Muscle layer of duodenum (tissue), 2 donors: ENCODE results near the gene WAC.
"Not testable (repeated sequence)": the region's sequence is repeated elsewhere in the genome, so short reads cannot be mapped to it uniquely, and the experiment has no call there.

ENCODE experiments used
- H3K27ac ChIP-seq: one replicate; pipeline ENCODE4 v1.7.0; 2013; ENCODE audit warnings: mild to moderate bottlenecking, low read length
- H3K27me3 ChIP-seq: one replicate; pipeline ENCODE4 v1.7.0; 2013; ENCODE audit warnings: low read depth, mild to moderate bottlenecking, control low read depth, low read length
- H3K36me3 ChIP-seq, 2 donors: one replicate each; pipeline ENCODE4 v1.7.0; 2013; ENCODE audit warnings: low read length in 2 of 2, control low read depth in 1 of 2, mild to moderate bottlenecking in 1 of 2; ENCODE audit not compliant: insufficient read depth in 2 of 2, control insufficient read depth in 1 of 2
- H3K4me1 ChIP-seq, 2 donors: one replicate each; pipeline ENCODE4 v1.7.0; 2013; ENCODE audit warnings: low read length in 2 of 2, mild to moderate bottlenecking in 2 of 2, control low read depth in 1 of 2, moderate library complexity in 1 of 2; ENCODE audit not compliant: insufficient read depth in 2 of 2, control insufficient read depth in 1 of 2
- H3K4me3 ChIP-seq, 2 donors: one replicate each; pipeline ENCODE4 v1.7.0; 2013; ENCODE audit warnings: low read length in 2 of 2, low read depth in 1 of 2, mild to moderate bottlenecking in 1 of 2
- H3K9me3 ChIP-seq, 2 donors: one replicate each; pipeline ENCODE4 v1.7.0; 2013; ENCODE audit warnings: low read length in 2 of 2, control low read depth in 1 of 2, mild to moderate bottlenecking in 1 of 2; ENCODE audit not compliant: control insufficient read depth in 1 of 2
- donor health status: healthy.

Gene WAC

GRCh38 chr10:28638392-28638791 lies 105.5 kb downstream of the WAC start:
- Histone ChIP-seq H3K4me1 (no peaks in the 10 kb centered on the region), H3K27ac (no peak overlapping the region), H3K9me3 (no peaks in the 10 kb centered on the region), H3K4me3 (no peak overlapping the region), H3K27me3 (no peaks in the 10 kb centered on the region), H3K36me3 (no peaks in the 10 kb centered on the region)

GRCh38 chr10:28640551-28640950 lies 107.6 kb downstream of the WAC start:
- H3K27me3 ChIP-seq: no peaks in the 10 kb centered on the region
- no peak overlapping the region for H3K27ac ChIP-seq
- H3K9me3 ChIP-seq: no peaks in the 10 kb centered on the region
- H3K4me1 ChIP-seq: no peaks in the 10 kb centered on the region
- H3K4me3 ChIP-seq: no peak overlapping the region
- no peaks in the 10 kb centered on the region for H3K36me3 ChIP-seq

- Histone ChIP-seq H3K4me3 (no peak overlapping the region), H3K27ac (no peak overlapping the region), H3K27me3 (no peaks in the 10 kb centered on the region), H3K9me3 (peaks cover 0 to 2% of the 10 kb centered on the region in 2 donors), H3K4me1 (no peaks in the 10 kb centered on the region), H3K36me3 (no peaks in the 10 kb centered on the region)
These were observed 111.7 kb downstream of the WAC start for GRCh38 chr10:28644647-28645046.

GRCh38 chr10:28652106-28652505 lies 119.2 kb downstream of the WAC start:
- no peak overlapping the region for H3K27ac ChIP-seq
- no peaks in the 10 kb centered on the region for H3K4me1 ChIP-seq
- no peaks in the 10 kb centered on the region for H3K36me3 ChIP-seq
- H3K27me3 ChIP-seq: no peaks in the 10 kb centered on the region
- no peak overlapping the region for H3K4me3 ChIP-seq
- peaks cover 0 to 2% of the 10 kb centered on the region in 2 donors for H3K9me3 ChIP-seq

GRCh38 chr10:28652703-28653102 lies 119.8 kb downstream of the WAC start:
- H3K27me3 ChIP-seq: no peaks in the 10 kb centered on the region
- H3K36me3 ChIP-seq: no peaks in the 10 kb centered on the region
- H3K4me1 ChIP-seq: no peaks in the 10 kb centered on the region
- no peak overlapping the region for H3K4me3 ChIP-seq
- no peak overlapping the region for H3K27ac ChIP-seq
- peaks cover 0 to 2% of the 10 kb centered on the region in 2 donors for H3K9me3 ChIP-seq

GRCh38 chr10:28658824-28659223 lies 125.9 kb downstream of the WAC start:
- not testable (repeated sequence) for H3K27me3 ChIP-seq, H3K4me1 ChIP-seq, H3K27ac ChIP-seq, H3K4me3 ChIP-seq, H3K9me3 ChIP-seq, H3K36me3 ChIP-seq

- H3K4me3 ChIP-seq: no peak overlapping the region
These were observed 128.1 kb downstream of the WAC start for GRCh38 chr10:28661035-28661434.

GRCh38 chr10:28663576-28664368 lies 130.9 kb downstream of the WAC start:
- Histone ChIP-seq H3K36me3 (no peaks in the 10 kb centered on the region), H3K27me3 (peaks cover 4% of the 10 kb centered on the region), H3K9me3 (no peaks in the 10 kb centered on the region), H3K27ac (no peak overlapping the region), H3K4me1 (peaks cover 0 to 8% of the 10 kb centered on the region in 2 donors), H3K4me3 (no peak overlapping the region)

More at GRCh38 chr10:28661035-28661434, 128.1 kb downstream of the WAC start:
- no peaks in the 10 kb centered on the region for H3K4me1 ChIP-seq
- no peaks in the 10 kb centered on the region for H3K9me3 ChIP-seq
- H3K27me3 ChIP-seq: no peaks in the 10 kb centered on the region
- H3K36me3 ChIP-seq: no peaks in the 10 kb centered on the region
- H3K27ac ChIP-seq: no peak overlapping the region

GRCh38 chr10:28664369-28664740 lies 131.4 kb downstream of the WAC start:
- Histone ChIP-seq H3K4me1 (peaks cover 0 to 13% of the 10 kb centered on the region in 2 donors), H3K27ac (no peak overlapping the region), H3K4me3 (no peak overlapping the region), H3K9me3 (no peaks in the 10 kb centered on the region), H3K36me3 (no peaks in the 10 kb centered on the region), H3K27me3 (peaks cover 10% of the 10 kb centered on the region)

- H3K36me3 ChIP-seq: no peaks in the 10 kb centered on the region
- H3K27me3 ChIP-seq: peaks cover 16% of the 10 kb centered on the region
- H3K27ac ChIP-seq: no peak overlapping the region
- H3K9me3 ChIP-seq: no peaks in the 10 kb centered on the region
- H3K4me3 ChIP-seq: no peak overlapping the region
- H3K4me1 ChIP-seq: peaks cover 0 to 13% of the 10 kb centered on the region in 2 donors
These were observed 134.0 kb downstream of the WAC start for GRCh38 chr10:28666751-28667467.

- Histone ChIP-seq H3K27ac (no peak overlapping the region), H3K36me3 (no peaks in the 10 kb centered on the region), H3K4me3 (peak overlapping the region; percentile 34 to 57), H3K9me3 (no peaks in the 10 kb centered on the region), H3K4me1 (peaks cover 0 to 13% of the 10 kb centered on the region in 2 donors), H3K27me3 (peaks cover 21% of the 10 kb centered on the region)
These were observed 135.7 kb downstream of the WAC start for GRCh38 chr10:28668363-28669226.
